ENCODE measurements around the gene TWSG1.
"Not testable (repeated sequence)": the region's sequence is repeated elsewhere in the genome, so short reads cannot be mapped to it uniquely, and the experiment has no call there.

Gene TWSG1

DNA sequence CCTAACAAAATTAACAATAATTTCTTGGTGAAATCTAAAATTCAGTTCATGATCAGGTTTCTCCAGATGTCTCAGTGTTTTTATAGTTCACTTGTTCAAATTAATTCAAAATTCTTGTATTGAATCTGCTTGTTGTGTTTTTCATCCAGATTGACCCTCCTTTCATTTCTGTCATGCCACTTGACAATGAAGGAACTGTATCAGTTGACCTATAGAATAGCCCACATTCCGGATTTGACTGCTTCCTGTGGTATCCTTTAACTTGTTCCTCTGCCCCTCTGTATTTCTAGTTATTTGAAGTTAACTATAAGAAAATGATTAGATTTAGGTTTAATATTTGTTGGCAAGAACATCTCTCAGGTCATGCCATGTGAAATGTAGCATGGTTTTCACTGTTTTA is 53.3 kb downstream of the TWSG1 start:
- Mint-ChIP-seq H3K27ac (no peak overlapping the region), H3K9me3 (peaks cover 17% of the 10 kb centered on the region), H3K27me3 (ENCODE audit: low read depth) (no peaks in the 10 kb centered on the region), H3K4me1 (ENCODE audit: low read depth) (no peaks in the 10 kb centered on the region), H3K36me3 (ENCODE audit: low read depth) (peaks cover 5% of the 10 kb centered on the region), H3K4me3 (no peak overlapping the region)

DNA sequence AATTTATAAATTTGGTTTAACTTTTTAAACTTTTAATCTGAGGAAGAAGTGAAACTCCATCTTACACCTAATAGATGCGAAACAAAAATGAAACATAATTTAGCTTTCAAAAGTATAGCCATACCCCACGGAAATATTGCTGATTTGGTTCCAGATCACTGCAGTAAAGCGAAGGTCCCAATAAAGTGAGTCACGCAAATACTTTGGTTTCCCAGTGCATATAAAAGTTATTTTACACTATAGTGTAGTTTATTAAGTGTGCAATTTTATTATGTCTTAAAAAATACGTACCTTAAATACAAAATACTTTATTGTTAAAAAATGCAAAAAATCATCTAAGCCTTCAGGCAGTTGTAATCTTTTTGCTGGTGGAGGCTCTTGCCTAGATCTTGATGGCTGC is 55.1 kb downstream of the TWSG1 start:
- no peaks in the 10 kb centered on the region for H3K4me1 Mint-ChIP-seq (ENCODE audit: low read depth)
- peaks cover 5% of the 10 kb centered on the region for H3K36me3 Mint-ChIP-seq (ENCODE audit: low read depth)
- no peaks in the 10 kb centered on the region for H3K27me3 Mint-ChIP-seq (ENCODE audit: low read depth)
- no peak overlapping the region for H3K4me3 Mint-ChIP-seq
- H3K9me3 Mint-ChIP-seq, result peaks cover 17% of the 10 kb centered on the region
- no peak overlapping the region for H3K27ac Mint-ChIP-seq

- H3K27me3 Mint-ChIP-seq (ENCODE audit: low read depth), result no peaks in the 10 kb centered on the region
- H3K9me3 Mint-ChIP-seq, result peaks cover 17% of the 10 kb centered on the region
- no peak overlapping the region for H3K27ac Mint-ChIP-seq
- H3K4me1 Mint-ChIP-seq (ENCODE audit: low read depth), result no peaks in the 10 kb centered on the region
- H3K4me3 Mint-ChIP-seq, result no peak overlapping the region
- peaks cover 5% of the 10 kb centered on the region for H3K36me3 Mint-ChIP-seq (ENCODE audit: low read depth)
Measured at GRCh38 chr18:9392726-9393125, 58.2 kb downstream of the TWSG1 start.

DNA sequence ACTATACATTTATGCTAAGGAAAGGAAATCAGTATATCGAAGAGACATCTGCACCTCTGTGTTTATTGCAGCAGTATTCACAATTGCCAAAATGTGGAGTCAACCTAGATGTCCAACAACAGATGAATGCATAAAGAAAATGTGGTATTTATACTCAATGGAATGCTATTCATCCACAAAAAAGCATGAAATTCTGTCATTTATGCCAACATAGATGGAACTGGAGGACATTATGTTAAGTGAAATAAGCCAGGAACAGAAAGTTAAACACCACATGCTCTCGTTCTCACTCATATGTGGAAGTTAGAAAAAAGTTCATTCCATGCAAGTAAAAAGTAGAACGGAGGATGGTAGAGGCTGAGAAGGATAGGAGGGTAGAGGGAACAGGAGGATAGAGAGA is 59.5 kb downstream of the TWSG1 start:
- Mint-ChIP-seq H3K27me3 (ENCODE audit: low read depth) (no peaks in the 10 kb centered on the region), H3K27ac (no peak overlapping the region), H3K4me1 (ENCODE audit: low read depth) (no peaks in the 10 kb centered on the region), H3K36me3 (ENCODE audit: low read depth) (peaks cover 5% of the 10 kb centered on the region), H3K4me3 (no peak overlapping the region), H3K9me3 (peaks cover 17% of the 10 kb centered on the region)

- Mint-ChIP-seq H3K9me3 (no peaks in the 10 kb centered on the region), H3K4me3 (no peak overlapping the region), H3K4me1 (ENCODE audit: low read depth) (peaks cover 5% of the 10 kb centered on the region), H3K27me3 (ENCODE audit: low read depth) (no peaks in the 10 kb centered on the region), H3K27ac (no peak overlapping the region), H3K36me3 (ENCODE audit: low read depth) (peaks cover 3% of the 10 kb centered on the region)
Measured at GRCh38 chr18:9400197-9400596, 65.6 kb downstream of the TWSG1 start.

- Mint-ChIP-seq H3K4me3 (no peak overlapping the region), H3K27me3 (ENCODE audit: low read depth) (no peaks in the 10 kb centered on the region), H3K36me3 (ENCODE audit: low read depth) (peaks cover 3% of the 10 kb centered on the region), H3K27ac (no peak overlapping the region), H3K9me3 (no peaks in the 10 kb centered on the region), H3K4me1 (ENCODE audit: low read depth) (peaks cover 5% of the 10 kb centered on the region)
Measured at GRCh38 chr18:9401176-9401575, 66.6 kb downstream of the TWSG1 start.

DNA sequence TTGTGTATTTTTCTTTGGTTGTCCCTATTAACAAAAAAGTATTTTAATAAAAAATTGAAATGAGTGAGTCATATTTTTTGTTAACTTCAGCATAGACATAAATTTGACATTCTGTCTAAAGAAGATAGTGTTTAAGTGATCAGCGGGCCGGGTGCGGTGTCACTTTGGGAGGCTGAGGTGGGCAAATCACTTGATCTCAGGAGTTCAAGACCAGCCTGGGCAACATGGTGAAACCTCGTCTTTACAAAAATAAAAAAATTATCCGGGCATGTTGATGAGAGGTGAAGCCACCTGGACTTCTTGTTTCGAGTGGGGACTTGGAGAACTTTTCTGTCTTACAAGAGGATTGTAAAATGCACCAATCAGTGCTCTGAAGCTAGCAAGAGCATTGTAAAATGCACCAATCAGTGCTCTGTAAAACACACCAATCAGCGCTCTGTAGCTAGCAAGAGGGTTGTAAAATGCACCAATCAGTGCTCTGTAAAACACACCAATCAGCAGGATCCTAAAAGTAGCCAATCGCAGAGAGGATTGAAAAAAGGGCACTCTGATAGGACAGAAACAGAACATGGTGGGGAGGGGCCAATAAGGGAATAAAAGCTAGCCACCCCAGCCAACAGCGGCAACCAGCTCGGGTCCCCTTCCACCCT is 67.9 kb downstream of the TWSG1 start:
- H3K27me3 Mint-ChIP-seq (ENCODE audit: low read depth); H3K4me3 Mint-ChIP-seq; H3K27ac Mint-ChIP-seq; H3K36me3 Mint-ChIP-seq (ENCODE audit: low read depth); H3K4me1 Mint-ChIP-seq (ENCODE audit: low read depth); H3K9me3 Mint-ChIP-seq: not testable (repeated sequence)

DNA sequence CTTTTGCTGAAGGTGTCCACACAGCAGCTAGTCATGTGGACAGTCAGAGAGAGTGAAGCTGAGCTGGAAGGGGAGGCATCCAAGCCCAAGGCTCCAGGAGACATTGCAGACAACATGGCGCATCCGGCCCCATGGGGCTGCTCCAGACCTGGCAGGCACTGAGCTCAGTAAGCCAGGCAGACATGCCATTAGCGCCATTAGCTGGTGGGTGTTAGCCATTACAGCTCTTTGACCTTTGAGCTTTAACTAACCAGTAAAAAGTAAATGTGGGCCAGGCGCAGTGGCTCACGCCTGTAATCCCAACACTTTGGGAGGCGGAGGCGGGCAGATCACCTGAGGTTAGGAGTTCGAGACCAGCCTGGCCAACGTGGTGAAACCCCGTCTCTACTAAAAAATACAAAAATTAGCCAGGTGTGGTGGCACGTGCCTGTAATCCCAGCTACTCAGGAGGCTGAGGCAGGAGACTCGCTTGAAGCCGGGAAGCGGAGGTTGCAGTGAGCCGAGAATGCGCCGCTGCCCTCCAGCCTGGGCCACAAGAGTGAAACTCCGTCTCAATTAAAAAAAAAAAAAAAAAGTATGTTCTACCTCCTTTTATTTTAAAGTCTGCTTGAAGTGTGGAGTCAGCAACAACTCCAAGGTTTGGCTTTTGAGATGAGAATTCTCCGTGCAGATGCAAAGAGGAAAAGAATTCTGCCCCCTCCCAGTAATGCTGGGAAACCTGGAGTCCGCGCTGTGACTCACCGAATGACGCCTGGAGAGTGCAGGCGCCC is 69.4 kb downstream of the TWSG1 start:
- H3K4me3 Mint-ChIP-seq, result no peak overlapping the region
- H3K27me3 Mint-ChIP-seq (ENCODE audit: low read depth), result no peaks in the 10 kb centered on the region
- peaks cover 5% of the 10 kb centered on the region for H3K4me1 Mint-ChIP-seq (ENCODE audit: low read depth)
- H3K9me3 Mint-ChIP-seq, result no peaks in the 10 kb centered on the region
- peak overlapping the region; percentile 26 for H3K27ac Mint-ChIP-seq
- H3K36me3 Mint-ChIP-seq (ENCODE audit: low read depth), result peaks cover 3% of the 10 kb centered on the region

- H3K36me3 Mint-ChIP-seq (ENCODE audit: low read depth), result peaks cover 3% of the 10 kb centered on the region
- H3K4me3 Mint-ChIP-seq, result no peak overlapping the region
- peaks cover 5% of the 10 kb centered on the region for H3K4me1 Mint-ChIP-seq (ENCODE audit: low read depth)
- peak overlapping the region; percentile 26 for H3K27ac Mint-ChIP-seq
- no peaks in the 10 kb centered on the region for H3K27me3 Mint-ChIP-seq (ENCODE audit: low read depth)
- H3K9me3 Mint-ChIP-seq, result no peaks in the 10 kb centered on the region
Measured at GRCh38 chr18:9404565-9405060, 70.0 kb downstream of the TWSG1 start.

- H3K27me3 Mint-ChIP-seq (ENCODE audit: low read depth), result peaks cover 5% of the 10 kb centered on the region
- H3K9me3 Mint-ChIP-seq, result peaks cover 4% of the 10 kb centered on the region
- peaks cover 3% of the 10 kb centered on the region for H3K36me3 Mint-ChIP-seq (ENCODE audit: low read depth)
- H3K4me1 Mint-ChIP-seq (ENCODE audit: low read depth), result peaks cover 5% of the 10 kb centered on the region
- no peak overlapping the region for H3K4me3 Mint-ChIP-seq
- H3K27ac Mint-ChIP-seq, result no peak overlapping the region
Measured at GRCh38 chr18:9405130-9405529, 70.6 kb downstream of the TWSG1 start.

- Mint-ChIP-seq H3K4me3 (no peak overlapping the region), H3K27ac (no peak overlapping the region), H3K4me1 (ENCODE audit: low read depth) (peaks cover 5% of the 10 kb centered on the region), H3K9me3 (peaks cover 11% of the 10 kb centered on the region), H3K27me3 (ENCODE audit: low read depth) (peaks cover 5% of the 10 kb centered on the region), H3K36me3 (ENCODE audit: low read depth) (peaks cover 3% of the 10 kb centered on the region)
Measured at GRCh38 chr18:9405977-9406376, 71.4 kb downstream of the TWSG1 start.

DNA sequence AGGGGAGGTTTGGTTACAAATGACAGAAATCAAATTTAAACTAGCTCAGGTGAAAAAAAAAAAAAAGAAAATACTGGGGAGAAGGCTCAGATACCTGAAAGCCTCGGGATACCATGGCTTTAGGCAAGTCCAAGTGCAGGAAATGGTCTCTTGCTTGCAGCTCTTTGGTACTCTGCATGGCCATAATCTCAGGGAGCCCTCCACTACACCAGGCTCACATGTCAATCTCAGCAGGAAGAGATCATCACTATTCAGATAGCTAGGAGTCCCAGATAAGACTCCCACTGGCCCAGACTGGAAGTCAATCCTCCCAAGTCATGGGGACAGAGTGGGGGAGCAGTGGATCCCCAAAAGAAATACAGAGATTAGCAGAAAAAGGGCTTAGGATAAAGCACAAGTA is 75.9 kb downstream of the TWSG1 start:
- Mint-ChIP-seq H3K27me3 (ENCODE audit: low read depth) (peaks cover 5% of the 10 kb centered on the region), H3K9me3 (peaks cover 11% of the 10 kb centered on the region), H3K36me3 (ENCODE audit: low read depth) (no peaks in the 10 kb centered on the region), H3K4me3 (no peak overlapping the region), H3K27ac (no peak overlapping the region), H3K4me1 (ENCODE audit: low read depth) (no peaks in the 10 kb centered on the region)

- no peaks in the 10 kb centered on the region for H3K4me1 Mint-ChIP-seq (ENCODE audit: low read depth)
Measured at GRCh38 chr18:9413576-9413975, 79.0 kb downstream of the TWSG1 start.

GRCh38 chr18:9416563-9417072 is 82.0 kb downstream of the TWSG1 start:
- no peaks in the 10 kb centered on the region for H3K27me3 Mint-ChIP-seq (ENCODE audit: low read depth)
- H3K9me3 Mint-ChIP-seq, result no peaks in the 10 kb centered on the region
- no peak overlapping the region for H3K4me3 Mint-ChIP-seq

More at GRCh38 chr18:9413576-9413975, 79.0 kb downstream of the TWSG1 start:
- Mint-ChIP-seq H3K27ac (no peak overlapping the region), H3K27me3 (ENCODE audit: low read depth) (peaks cover 5% of the 10 kb centered on the region), H3K36me3 (ENCODE audit: low read depth) (no peaks in the 10 kb centered on the region), H3K9me3 (peaks cover 11% of the 10 kb centered on the region), H3K4me3 (no peak overlapping the region)

More at GRCh38 chr18:9416563-9417072, 82.0 kb downstream of the TWSG1 start:
- no peaks in the 10 kb centered on the region for H3K4me1 Mint-ChIP-seq (ENCODE audit: low read depth)
- no peak overlapping the region for H3K27ac Mint-ChIP-seq
- H3K36me3 Mint-ChIP-seq (ENCODE audit: low read depth), result no peaks in the 10 kb centered on the region
